Activated naive CD8-positive, alpha-beta T cell treated with anti-CD3 and anti-CD28 coated beads, Interleukin-2, amount 50 U/mL, for 16 hours (primary cell): ENCODE results near the gene SLC51B.
"Not testable (repeated sequence)": the region's sequence is repeated elsewhere in the genome, so short reads cannot be mapped to it uniquely, and the experiment has no call there.

Experiments
- DNase-seq: peaks from one replicate; pipeline ENCODE4 v3.0.0-alpha.2; 2020; ENCODE audit warnings: low read depth, low spot score

Gene SLC51B

GRCh38 chr15:65044724-65045481 lies at the start of gene SLC51B:
Gene SLC51B, plus strand, starts transcription at chr15:65045387. Its CDS starts 4,618 bp downstream, at chr15:65050005.
- DNase-seq: no peak

- DNase-seq: no peak
These were observed 48.1 kb upstream of the SLC51B start for GRCh38 chr15:64997066-64997465.

- no peak for DNase-seq
These were observed 47.3 kb upstream of the SLC51B start for GRCh38 chr15:64997745-64998375.

- DNase-seq: no peak
These were observed 40.2 kb upstream of the SLC51B start for GRCh38 chr15:65004993-65005392.

- no peak for DNase-seq
These were observed 38.3 kb upstream of the SLC51B start for GRCh38 chr15:65006876-65007275.

- no peak for DNase-seq
These were observed 36.2 kb upstream of the SLC51B start for GRCh38 chr15:65008983-65009382.

GRCh38 chr15:65011198-65011597 lies 34.0 kb upstream of the SLC51B start:
- not testable (repeated sequence) for DNase-seq

GRCh38 chr15:65020419-65020818 lies 24.8 kb upstream of the SLC51B start:
- no peak for DNase-seq

GRCh38 chr15:65021488-65021887 lies 23.7 kb upstream of the SLC51B start:
- DNase-seq: no peak

- no peak for DNase-seq
These were observed 18.4 kb upstream of the SLC51B start for GRCh38 chr15:65026756-65027155.

GRCh38 chr15:65027593-65027992 lies 17.6 kb upstream of the SLC51B start:
- DNase-seq: no peak

- no peak for DNase-seq
These were observed 16.8 kb upstream of the SLC51B start for GRCh38 chr15:65028338-65028737.

- peak; percentile 93 for DNase-seq
These were observed 16.1 kb upstream of the SLC51B start, which contains the start of gene MTFMT for GRCh38 chr15:65028921-65029735. Gene MTFMT, minus strand, starts transcription at chr15:65029639. Its CDS starts 26 bp downstream, at chr15:65029613.

- no peak for DNase-seq
These were observed 15.4 kb upstream of the SLC51B start for GRCh38 chr15:65029736-65030208.

- DNase-seq: no peak
These were observed 12.2 kb upstream of the SLC51B start for GRCh38 chr15:65032801-65033537.

- no peak for DNase-seq
These were observed 11.4 kb upstream of the SLC51B start for GRCh38 chr15:65033659-65034269.

- DNase-seq: no peak
These were observed 10.5 kb upstream of the SLC51B start for GRCh38 chr15:65034719-65035118.

- no peak for DNase-seq
These were observed 7.9 kb upstream of the SLC51B start for GRCh38 chr15:65037309-65037708.

- DNase-seq: no peak
These were observed 6.8 kb upstream of the SLC51B start for GRCh38 chr15:65038428-65038827.

- no peak for DNase-seq
These were observed 6.4 kb upstream of the SLC51B start for GRCh38 chr15:65038836-65039235.

GRCh38 chr15:65040461-65040860 lies 4.7 kb upstream of the SLC51B start:
- DNase-seq: no peak
